ENCODE data around the gene CLSTN2.

Gene CLSTN2

GRCh38 chr3:140196970-140197369 is 262.0 kb downstream of the CLSTN2 start:
- no peak for DNase-seq

DNA sequence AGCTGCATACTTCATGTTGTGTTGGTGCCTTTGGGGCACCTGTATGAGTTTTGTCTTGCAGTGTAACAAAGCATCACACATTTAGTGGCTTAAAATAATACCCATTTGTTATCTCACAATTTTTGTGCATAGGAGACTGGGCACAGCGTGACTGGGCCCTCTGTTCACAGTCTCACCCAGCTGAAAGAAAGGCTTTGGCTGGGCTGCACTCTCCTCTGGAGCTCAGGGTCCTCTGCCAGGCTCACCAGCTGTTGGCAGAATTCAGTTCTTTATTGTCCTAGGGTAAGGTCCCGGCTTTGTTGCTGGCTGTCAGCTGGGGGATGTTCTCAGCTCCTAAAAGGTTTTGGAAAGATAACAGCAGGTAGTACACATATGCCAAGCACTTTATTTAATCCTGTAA is 263.3 kb downstream of the CLSTN2 start:
- no peak for DNase-seq

GRCh38 chr3:140199008-140199407 is 264.0 kb downstream of the CLSTN2 start:
- DNase-seq: no peak

DNA sequence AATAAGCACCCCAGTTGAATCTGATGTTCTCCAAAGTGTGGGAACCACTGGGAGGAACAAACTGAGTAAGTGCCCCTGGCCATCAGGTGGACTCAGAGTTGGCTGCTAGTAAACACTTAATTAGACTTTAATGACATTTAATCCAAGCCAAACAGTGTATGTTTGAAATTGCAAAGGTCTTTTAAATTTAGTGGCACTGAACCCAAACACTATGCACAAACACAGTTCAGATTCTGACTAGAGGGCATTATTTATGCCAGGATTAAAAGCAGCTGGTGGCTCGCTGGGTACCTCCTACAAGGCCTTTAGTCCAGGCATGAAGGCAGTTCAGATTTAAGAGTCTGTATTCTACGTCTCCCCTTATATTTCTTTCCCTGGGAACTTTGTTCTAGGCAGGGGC is 264.8 kb downstream of the CLSTN2 start:
- DNase-seq: no peak

- DNase-seq: no peak
Measured at GRCh38 chr3:140203510-140203909, 268.5 kb downstream of the CLSTN2 start.

DNA sequence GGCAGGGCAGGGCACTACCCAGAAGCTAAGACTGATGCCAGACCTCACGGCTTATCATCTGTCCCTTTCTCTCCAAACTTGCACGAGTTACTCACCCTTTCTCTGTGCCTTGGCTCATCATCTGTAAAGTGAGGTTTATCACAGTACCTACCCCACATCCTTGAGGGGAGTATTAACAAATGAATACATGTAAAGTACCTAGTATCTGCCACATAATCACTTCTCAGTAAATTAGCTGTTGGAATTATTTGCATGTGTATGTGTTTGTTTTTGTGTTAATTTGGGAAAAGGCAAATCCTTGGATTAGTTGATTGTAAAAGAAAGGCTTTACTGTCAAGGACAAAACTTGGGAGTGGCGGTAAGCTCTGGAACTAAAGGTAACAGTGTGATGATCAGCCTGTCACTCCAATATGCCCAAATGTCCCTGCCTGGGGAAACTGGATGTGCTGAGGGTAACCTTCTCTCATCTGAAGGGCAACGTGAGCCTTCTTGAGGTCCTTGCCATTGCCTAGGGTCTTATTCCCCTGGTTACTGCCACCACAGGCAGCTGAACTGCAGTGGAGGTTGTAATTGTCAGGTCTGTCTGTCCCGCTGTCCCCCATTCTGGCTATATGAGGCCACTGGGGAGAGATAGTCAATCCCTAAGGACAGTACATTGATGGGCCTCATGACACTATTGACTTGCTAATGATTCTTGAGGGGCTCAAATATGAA is 269.4 kb downstream of the CLSTN2 start:
- DNase-seq: no peak

- DNase-seq: no peak
Measured at GRCh38 chr3:140205598-140205997, 270.6 kb downstream of the CLSTN2 start.

- DNase-seq: no peak
Measured at GRCh38 chr3:140206196-140207040, 271.4 kb downstream of the CLSTN2 start.

DNA sequence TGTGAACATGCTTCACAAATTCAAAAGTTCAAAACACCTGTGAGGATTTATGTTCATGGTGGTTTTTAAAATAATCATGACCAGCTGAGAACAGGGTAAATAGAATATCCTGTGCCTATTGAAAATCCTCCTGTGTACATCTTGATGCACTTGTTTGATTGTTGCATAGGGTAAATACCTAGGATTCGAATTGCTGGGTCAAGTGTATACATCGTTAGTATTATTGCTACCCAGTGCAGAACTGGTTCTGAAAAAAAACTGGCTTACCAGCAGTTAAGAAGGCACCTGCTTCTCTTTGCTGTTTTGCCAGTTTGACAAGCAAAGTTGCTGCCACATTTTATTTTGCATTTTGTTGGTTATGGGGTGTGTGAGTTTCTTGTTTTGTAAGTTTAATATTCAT is 272.6 kb downstream of the CLSTN2 start:
- DNase-seq: no peak

- DNase-seq: no peak
Measured at GRCh38 chr3:140216249-140216648, 281.3 kb downstream of the CLSTN2 start.

DNA sequence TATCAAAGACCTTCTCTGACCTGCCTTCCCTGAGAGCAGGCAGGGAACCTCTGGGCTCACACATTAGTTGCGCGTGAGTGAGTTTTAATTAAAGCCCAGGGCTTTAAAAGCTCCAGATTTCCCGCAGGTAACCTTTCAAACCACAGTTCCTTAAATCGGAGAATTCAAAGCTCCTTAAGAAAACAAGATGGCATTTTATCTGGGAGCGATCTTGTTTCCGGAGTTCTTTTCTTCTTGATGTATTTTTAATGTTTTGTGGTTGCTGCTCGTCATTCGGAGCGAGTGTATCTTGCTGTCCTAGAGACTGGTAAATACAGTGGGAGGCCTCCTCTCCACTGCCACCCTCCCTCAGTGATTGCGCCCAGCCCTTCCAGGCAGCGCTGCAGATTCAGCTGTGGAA is 284.3 kb downstream of the CLSTN2 start:
- DNase-seq: no peak

- DNase-seq: no peak
Measured at GRCh38 chr3:140219923-140220452, 285.0 kb downstream of the CLSTN2 start.

- DNase-seq: no peak
Measured at GRCh38 chr3:140223197-140223596, 288.2 kb downstream of the CLSTN2 start.

- DNase-seq: no peak
Measured at GRCh38 chr3:140223631-140224030, 288.6 kb downstream of the CLSTN2 start.

DNA sequence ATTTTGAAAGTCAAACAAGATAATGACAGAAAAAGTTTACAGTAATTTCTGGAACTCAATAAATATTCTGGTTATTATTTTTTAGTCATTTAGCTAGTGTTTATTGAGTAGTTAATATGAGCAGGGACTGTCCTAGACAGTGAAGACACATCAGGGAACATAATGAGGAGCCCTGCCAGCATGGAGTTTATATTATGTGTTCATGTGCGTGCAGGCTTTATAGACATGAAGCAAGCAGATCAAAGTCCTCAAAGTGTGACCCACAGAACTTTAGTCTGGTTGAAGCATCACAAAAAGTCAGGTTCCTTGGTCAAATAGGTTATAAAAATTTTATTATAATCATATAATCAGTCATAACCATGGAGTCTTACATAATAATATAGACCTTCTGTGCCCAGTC is 289.3 kb downstream of the CLSTN2 start:
- no peak for DNase-seq

DNA sequence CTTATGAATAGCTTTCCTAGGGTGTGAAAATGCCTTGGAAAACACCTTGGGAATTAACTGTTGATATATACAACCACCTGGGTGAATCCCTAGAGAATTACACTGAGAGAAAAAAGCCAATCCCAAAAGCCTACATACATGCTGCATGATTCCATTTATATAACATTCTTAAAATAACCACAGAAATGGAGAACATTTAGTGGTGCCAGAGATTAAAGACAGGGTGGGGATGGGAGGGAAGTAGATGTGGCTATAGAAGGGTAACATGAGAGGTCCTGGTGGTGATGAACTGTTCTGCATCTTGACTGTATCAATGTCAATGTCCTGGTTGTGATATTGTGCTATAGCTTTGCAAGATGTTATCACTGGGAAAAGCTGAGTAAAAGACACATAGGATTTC is 291.0 kb downstream of the CLSTN2 start:
- no peak for DNase-seq

- DNase-seq: no peak
Measured at GRCh38 chr3:140233702-140234101, 298.7 kb downstream of the CLSTN2 start.

GRCh38 chr3:140234256-140234655 is 299.3 kb downstream of the CLSTN2 start:
- DNase-seq: no peak

DNA sequence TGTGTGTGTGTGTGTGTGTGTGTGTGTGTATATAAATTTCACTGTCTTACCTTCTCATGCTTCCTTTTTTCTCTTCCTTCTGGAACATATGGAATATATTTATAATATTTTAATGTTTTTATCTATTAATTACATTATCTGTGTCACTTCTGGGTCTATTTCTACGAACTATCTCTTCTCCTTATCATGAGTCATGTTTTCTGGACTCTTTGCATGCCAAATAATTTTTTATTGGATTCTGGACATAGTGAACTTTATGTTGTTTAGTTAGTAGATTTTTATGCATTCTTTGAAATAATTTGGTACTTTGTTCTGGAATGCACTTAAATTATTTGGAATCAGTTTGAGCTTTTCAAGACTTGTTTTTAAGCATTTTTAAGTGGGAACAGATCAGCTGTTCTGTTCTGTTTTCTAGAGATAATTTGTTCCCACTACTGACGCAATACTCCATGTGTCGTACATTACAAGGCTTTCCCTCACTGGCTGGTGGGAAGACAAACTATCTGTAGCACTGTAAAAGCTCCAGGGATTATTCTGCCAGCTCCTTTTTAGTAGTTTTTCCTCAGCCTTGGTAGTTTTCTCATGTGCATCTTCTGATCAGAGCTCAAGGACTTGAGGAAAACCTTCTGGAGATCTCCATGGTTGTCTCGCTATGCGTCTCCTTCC is 302.0 kb downstream of the CLSTN2 start:
- no peak for DNase-seq

GRCh38 chr3:140238646-140239314 is 303.8 kb downstream of the CLSTN2 start:
- no peak for DNase-seq

- DNase-seq: no peak
Measured at GRCh38 chr3:140242818-140243276, 307.9 kb downstream of the CLSTN2 start.

GRCh38 chr3:140243575-140243974 is 308.6 kb downstream of the CLSTN2 start:
- DNase-seq: no peak

- DNase-seq: no peak
Measured at GRCh38 chr3:140244893-140245292, 309.9 kb downstream of the CLSTN2 start.

All from activated effector memory CD4-positive, alpha-beta T cell treated with Interleukin-2 at 50 U/mL for 16 hours (primary cell).